ENCODE results near the gene CRB1. TPM values are rescaled to one million over a fixed set of nuclear protein-coding genes. Genes with fewer than 3 reads are reported as not detected.

Gene CRB1
- total RNA-seq, 1 experiment from 2014 or later = not detected

- Histone ChIP-seq H3K27me3 (ENCODE audit: low read length) (no peaks in the 10 kb centered on the region), H2AFZ (ENCODE audit: low read length) (no peak overlapping the region), H3K27ac (ENCODE audit: low read length) (no peak overlapping the region), H3K4me3 (ENCODE audit: low read length) (no peak overlapping the region), H3K9me3 (ENCODE audit: low read length) (no peaks in the 10 kb centered on the region), H3K4me2 (ENCODE audit: low read depth, low read length, poor library complexity, severe bottlenecking) (no peak overlapping the region), H3K79me2 (ENCODE audit: low read length) (no peaks in the 10 kb centered on the region), H3K9ac (ENCODE audit: low read length) (no peak overlapping the region), H3K9me2 (replicated peaks; ENCODE audit: insufficient read depth, low read length) (no peaks in the 10 kb centered on the region), H4K20me1 (ENCODE audit: insufficient read depth, low read depth, low read length) (no peaks in the 10 kb centered on the region), H3K4me1 (ENCODE audit: low read length) (no peaks in the 10 kb centered on the region), H3K36me3 (ENCODE audit: insufficient read depth, low read length) (no peaks in the 10 kb centered on the region)
- DNase-seq = no peak
Observed at GRCh38 chr1:197304638-197305200, 36.7 kb downstream of the CRB1 start.

- Histone ChIP-seq H3K27ac (ENCODE audit: low read length) (no peak overlapping the region), H3K36me3 (ENCODE audit: insufficient read depth, low read length) (no peaks in the 10 kb centered on the region), H2AFZ (ENCODE audit: low read length) (no peak overlapping the region), H3K4me2 (ENCODE audit: low read depth, low read length, poor library complexity, severe bottlenecking) (no peak overlapping the region), H4K20me1 (ENCODE audit: insufficient read depth, low read depth, low read length) (no peaks in the 10 kb centered on the region), H3K4me1 (ENCODE audit: low read length) (no peaks in the 10 kb centered on the region), H3K9me3 (ENCODE audit: low read length) (no peaks in the 10 kb centered on the region), H3K4me3 (ENCODE audit: low read length) (no peak overlapping the region), H3K79me2 (ENCODE audit: low read length) (no peaks in the 10 kb centered on the region), H3K27me3 (ENCODE audit: low read length) (no peaks in the 10 kb centered on the region), H3K9me2 (replicated peaks; ENCODE audit: insufficient read depth, low read length) (no peaks in the 10 kb centered on the region), H3K9ac (ENCODE audit: low read length) (no peak overlapping the region)
- DNase-seq = no peak
Observed at GRCh38 chr1:197305925-197306324, 37.9 kb downstream of the CRB1 start.

- Histone ChIP-seq H3K9me3 (ENCODE audit: low read length) (no peaks in the 10 kb centered on the region), H3K27me3 (ENCODE audit: low read length) (no peaks in the 10 kb centered on the region), H3K9me2 (replicated peaks; ENCODE audit: insufficient read depth, low read length) (no peaks in the 10 kb centered on the region), H3K4me1 (ENCODE audit: low read length) (no peaks in the 10 kb centered on the region), H3K4me2 (ENCODE audit: low read depth, low read length, poor library complexity, severe bottlenecking) (no peak overlapping the region), H2AFZ (ENCODE audit: low read length) (no peak overlapping the region), H3K9ac (ENCODE audit: low read length) (no peak overlapping the region), H3K36me3 (ENCODE audit: insufficient read depth, low read length) (no peaks in the 10 kb centered on the region), H3K4me3 (ENCODE audit: low read length) (no peak overlapping the region), H3K27ac (ENCODE audit: low read length) (no peak overlapping the region), H3K79me2 (ENCODE audit: low read length) (no peaks in the 10 kb centered on the region), H4K20me1 (ENCODE audit: insufficient read depth, low read depth, low read length) (no peaks in the 10 kb centered on the region)
- DNase-seq = no peak
Observed at GRCh38 chr1:197306381-197307062, 38.5 kb downstream of the CRB1 start.

- no peak overlapping the region for H2AFZ ChIP-seq (ENCODE audit: low read length)
- H3K9ac ChIP-seq (ENCODE audit: low read length) = no peak overlapping the region
- H3K4me1 ChIP-seq (ENCODE audit: low read length) = no peaks in the 10 kb centered on the region
- no peaks in the 10 kb centered on the region for H3K36me3 ChIP-seq (ENCODE audit: insufficient read depth, low read length)
- no peaks in the 10 kb centered on the region for H3K9me2 ChIP-seq (replicated peaks; ENCODE audit: insufficient read depth, low read length)
- no peaks in the 10 kb centered on the region for H4K20me1 ChIP-seq (ENCODE audit: insufficient read depth, low read depth, low read length)
- no peak overlapping the region for H3K4me2 ChIP-seq (ENCODE audit: low read depth, low read length, poor library complexity, severe bottlenecking)
- no peaks in the 10 kb centered on the region for H3K9me3 ChIP-seq (ENCODE audit: low read length)
- H3K79me2 ChIP-seq (ENCODE audit: low read length) = no peaks in the 10 kb centered on the region
- H3K4me3 ChIP-seq (ENCODE audit: low read length) = no peak overlapping the region
- H3K27ac ChIP-seq (ENCODE audit: low read length) = no peak overlapping the region
- DNase-seq = no peak
- H3K27me3 ChIP-seq (ENCODE audit: low read length) = no peaks in the 10 kb centered on the region
Observed at GRCh38 chr1:197307136-197307535, 39.1 kb downstream of the CRB1 start.

GRCh38 chr1:197307551-197307950 lies 39.5 kb downstream of the CRB1 start:
- no peaks in the 10 kb centered on the region for H3K9me3 ChIP-seq (ENCODE audit: low read length)
- no peak overlapping the region for H3K4me2 ChIP-seq (ENCODE audit: low read depth, low read length, poor library complexity, severe bottlenecking)
- H3K36me3 ChIP-seq (ENCODE audit: insufficient read depth, low read length) = no peaks in the 10 kb centered on the region
- H4K20me1 ChIP-seq (ENCODE audit: insufficient read depth, low read depth, low read length) = no peaks in the 10 kb centered on the region
- H3K4me3 ChIP-seq (ENCODE audit: low read length) = no peak overlapping the region
- H3K4me1 ChIP-seq (ENCODE audit: low read length) = no peaks in the 10 kb centered on the region
- DNase-seq = no peak
- H3K27me3 ChIP-seq (ENCODE audit: low read length) = no peaks in the 10 kb centered on the region
- H3K9me2 ChIP-seq (replicated peaks; ENCODE audit: insufficient read depth, low read length) = no peaks in the 10 kb centered on the region
- no peaks in the 10 kb centered on the region for H3K79me2 ChIP-seq (ENCODE audit: low read length)
- no peak overlapping the region for H3K9ac ChIP-seq (ENCODE audit: low read length)
- H3K27ac ChIP-seq (ENCODE audit: low read length) = no peak overlapping the region
- no peak overlapping the region for H2AFZ ChIP-seq (ENCODE audit: low read length)

- no peaks in the 10 kb centered on the region for H3K27me3 ChIP-seq (ENCODE audit: low read length)
- H3K9me2 ChIP-seq (replicated peaks; ENCODE audit: insufficient read depth, low read length) = no peaks in the 10 kb centered on the region
- H3K9ac ChIP-seq (ENCODE audit: low read length) = no peak overlapping the region
- no peak for DNase-seq
- no peaks in the 10 kb centered on the region for H4K20me1 ChIP-seq (ENCODE audit: insufficient read depth, low read depth, low read length)
- no peaks in the 10 kb centered on the region for H3K36me3 ChIP-seq (ENCODE audit: insufficient read depth, low read length)
- no peaks in the 10 kb centered on the region for H3K4me1 ChIP-seq (ENCODE audit: low read length)
- H3K27ac ChIP-seq (ENCODE audit: low read length) = no peak overlapping the region
- no peak overlapping the region for H3K4me2 ChIP-seq (ENCODE audit: low read depth, low read length, poor library complexity, severe bottlenecking)
- H3K4me3 ChIP-seq (ENCODE audit: low read length) = no peak overlapping the region
- H2AFZ ChIP-seq (ENCODE audit: low read length) = no peak overlapping the region
- no peaks in the 10 kb centered on the region for H3K79me2 ChIP-seq (ENCODE audit: low read length)
- no peaks in the 10 kb centered on the region for H3K9me3 ChIP-seq (ENCODE audit: low read length)
Observed at GRCh38 chr1:197311081-197311480, 43.0 kb downstream of the CRB1 start.

- Histone ChIP-seq H3K9ac (ENCODE audit: low read length) (no peak overlapping the region), H3K4me1 (ENCODE audit: low read length) (no peaks in the 10 kb centered on the region), H3K4me3 (ENCODE audit: low read length) (no peak overlapping the region), H3K27me3 (ENCODE audit: low read length) (no peaks in the 10 kb centered on the region), H4K20me1 (ENCODE audit: insufficient read depth, low read depth, low read length) (no peaks in the 10 kb centered on the region), H3K9me2 (replicated peaks; ENCODE audit: insufficient read depth, low read length) (no peaks in the 10 kb centered on the region), H3K4me2 (ENCODE audit: low read depth, low read length, poor library complexity, severe bottlenecking) (no peak overlapping the region), H2AFZ (ENCODE audit: low read length) (no peak overlapping the region), H3K36me3 (ENCODE audit: insufficient read depth, low read length) (no peaks in the 10 kb centered on the region), H3K27ac (ENCODE audit: low read length) (no peak overlapping the region), H3K79me2 (ENCODE audit: low read length) (no peaks in the 10 kb centered on the region), H3K9me3 (ENCODE audit: low read length) (no peaks in the 10 kb centered on the region)
- DNase-seq = no peak
Observed at GRCh38 chr1:197312163-197312562, 44.1 kb downstream of the CRB1 start.

GRCh38 chr1:197313713-197314112 lies 45.7 kb downstream of the CRB1 start:
- Histone ChIP-seq H3K4me2 (ENCODE audit: low read depth, low read length, poor library complexity, severe bottlenecking) (no peak overlapping the region), H3K27me3 (ENCODE audit: low read length) (no peaks in the 10 kb centered on the region), H3K9me2 (replicated peaks; ENCODE audit: insufficient read depth, low read length) (no peaks in the 10 kb centered on the region), H3K4me3 (ENCODE audit: low read length) (no peak overlapping the region), H3K79me2 (ENCODE audit: low read length) (no peaks in the 10 kb centered on the region), H3K36me3 (ENCODE audit: insufficient read depth, low read length) (no peaks in the 10 kb centered on the region), H3K27ac (ENCODE audit: low read length) (no peak overlapping the region), H4K20me1 (ENCODE audit: insufficient read depth, low read depth, low read length) (no peaks in the 10 kb centered on the region), H2AFZ (ENCODE audit: low read length) (no peak overlapping the region), H3K9me3 (ENCODE audit: low read length) (no peaks in the 10 kb centered on the region), H3K4me1 (ENCODE audit: low read length) (no peaks in the 10 kb centered on the region), H3K9ac (ENCODE audit: low read length) (no peak overlapping the region)
- DNase-seq = no peak

Data from Karpas-422 (cell line).